DOHH2 (cell line): ENCODE measurements around the gene GALNS.
A peak's percentile ranks its signal among the peaks of the same experiment; 100 is the strongest.

Source experiments
- H3F3A ChIP-seq: fragments of 200-600 bp; sonication (generic), shearing (Covaris generic); 2 replicates; pipeline ENCODE4 v1.6.0; 2016; ENCODE audit warnings: antibody characterized with exemption, mild to moderate bottlenecking; ENCODE audit not compliant: control insufficient read depth, insufficient read depth
- H3K27ac ChIP-seq: fragments of 200-600 bp; sonication (generic); 2 replicates; pipeline ENCODE4 v1.5.1; 2014; ENCODE audit warnings: low read depth, mild to moderate bottlenecking, low read length, moderate library complexity
- H3K27me3 ChIP-seq: fragments of 200-600 bp; sonication (generic); 2 replicates; pipeline ENCODE4 v1.6.1; 2014; ENCODE audit warnings: mild to moderate bottlenecking, low read length, mixed read lengths; ENCODE audit not compliant: control insufficient read depth
- H3K36me3 ChIP-seq: fragments of 200-600 bp; sonication (generic); 2 replicates; pipeline ENCODE4 v1.6.1; 2014; ENCODE audit warnings: mild to moderate bottlenecking, low read length, moderate library complexity, mixed read lengths; ENCODE audit not compliant: control insufficient read depth
- H3K4me1 ChIP-seq: fragments of 200-600 bp; sonication (generic); 2 replicates; pipeline ENCODE4 v1.6.1; 2014; ENCODE audit warnings: mild to moderate bottlenecking, low read length, mixed read lengths; ENCODE audit not compliant: control insufficient read depth
- H3K4me2 ChIP-seq: fragments of 200-600 bp; sonication (generic); 2 replicates; pipeline ENCODE4 v1.6.0; 2014; ENCODE audit warnings: mild to moderate bottlenecking, low read length, moderate library complexity
- H3K4me3 ChIP-seq: fragments of 200-600 bp; sonication (generic); 2 replicates; pipeline ENCODE4 v1.5.1; 2014; ENCODE audit warnings: mild to moderate bottlenecking, low read length, mixed read lengths
- H3K79me2 ChIP-seq: fragments of 200-600 bp; sonication (generic); 2 replicates; pipeline ENCODE4 v1.6.1; 2014; ENCODE audit warnings: mild to moderate bottlenecking, low read length, mixed read lengths; ENCODE audit not compliant: control insufficient read depth
- H3K9me2 ChIP-seq: fragments of 200-600 bp; sonication (generic); replicated peaks from 2 replicates; pipeline ENCODE4 v1.6.1; 2014; ENCODE audit warnings: mild to moderate bottlenecking, low read length, mixed read lengths; ENCODE audit not compliant: control insufficient read depth
- H3K9me3 ChIP-seq: fragments of 200-600 bp; sonication (generic); 2 replicates; pipeline ENCODE4 v1.6.1; 2014; ENCODE audit warnings: antibody characterized with exemption, low read length, mixed read lengths; ENCODE audit not compliant: control insufficient read depth, insufficient read depth
- H4K20me1 ChIP-seq: fragments of 200-600 bp; sonication (generic); 2 replicates; pipeline ENCODE4 v1.6.0; 2014; ENCODE audit warnings: low read depth, mild to moderate bottlenecking, antibody characterized with exemption, low read length, moderate library complexity; ENCODE audit not compliant: control insufficient read depth, insufficient read depth
- EZH2phosphoT487 ChIP-seq: fragments of 200-600 bp; sonication (generic); IDR thresholded peaks from 2 replicates; pipeline ENCODE4 v1.6.1; 2017; ENCODE audit warnings: borderline replicate concordance, mild to moderate bottlenecking, antibody characterized with exemption, low read length, moderate library complexity, mixed read lengths
- TF ChIP-seq, protein P1 (sequence below): fragments of 200-600 bp; sonication (generic); IDR thresholded peaks from one replicate; pipeline ENCODE4 v1.5.1; 2014; ENCODE audit warnings: antibody characterized with exemption, mild to moderate bottlenecking, low read depth, low read length; ENCODE audit not compliant: poor library complexity, severe bottlenecking

Gene GALNS

DNA sequence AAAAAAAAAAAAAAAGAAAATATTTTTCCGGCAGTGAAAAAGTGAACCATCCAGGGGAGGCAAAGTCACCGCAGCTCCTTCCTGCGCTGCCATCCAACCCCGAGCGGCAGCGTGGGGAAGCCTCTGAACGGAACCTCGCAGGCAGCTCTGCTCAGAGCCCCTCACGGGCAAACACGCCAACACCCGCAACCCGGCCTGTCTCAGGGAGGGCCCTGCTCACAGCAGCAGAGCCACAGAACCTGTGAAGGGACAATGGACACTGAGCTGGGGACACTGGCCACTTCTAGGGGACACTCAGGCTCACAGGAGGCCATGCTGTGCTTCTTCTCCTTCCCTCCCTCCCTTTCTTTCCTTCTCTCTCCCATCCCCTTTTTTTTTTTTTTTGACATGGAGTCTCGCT lies 23.7 kb downstream of the GALNS start:
- H3K79me2 ChIP-seq, result no peaks in the 10 kb centered on the region
- peaks cover 12% of the 10 kb centered on the region for H3K4me1 ChIP-seq
- no peak overlapping the region for H3K4me3 ChIP-seq
- H3K9me2 ChIP-seq, result no peaks in the 10 kb centered on the region
- TF ChIP-seq, protein P1, sequence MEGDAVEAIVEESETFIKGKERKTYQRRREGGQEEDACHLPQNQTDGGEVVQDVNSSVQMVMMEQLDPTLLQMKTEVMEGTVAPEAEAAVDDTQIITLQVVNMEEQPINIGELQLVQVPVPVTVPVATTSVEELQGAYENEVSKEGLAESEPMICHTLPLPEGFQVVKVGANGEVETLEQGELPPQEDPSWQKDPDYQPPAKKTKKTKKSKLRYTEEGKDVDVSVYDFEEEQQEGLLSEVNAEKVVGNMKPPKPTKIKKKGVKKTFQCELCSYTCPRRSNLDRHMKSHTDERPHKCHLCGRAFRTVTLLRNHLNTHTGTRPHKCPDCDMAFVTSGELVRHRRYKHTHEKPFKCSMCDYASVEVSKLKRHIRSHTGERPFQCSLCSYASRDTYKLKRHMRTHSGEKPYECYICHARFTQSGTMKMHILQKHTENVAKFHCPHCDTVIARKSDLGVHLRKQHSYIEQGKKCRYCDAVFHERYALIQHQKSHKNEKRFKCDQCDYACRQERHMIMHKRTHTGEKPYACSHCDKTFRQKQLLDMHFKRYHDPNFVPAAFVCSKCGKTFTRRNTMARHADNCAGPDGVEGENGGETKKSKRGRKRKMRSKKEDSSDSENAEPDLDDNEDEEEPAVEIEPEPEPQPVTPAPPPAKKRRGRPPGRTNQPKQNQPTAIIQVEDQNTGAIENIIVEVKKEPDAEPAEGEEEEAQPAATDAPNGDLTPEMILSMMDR, result no peak
- TF ChIP-seq EZH2phosphoT487, result no peak
- no peaks in the 10 kb centered on the region for H3F3A ChIP-seq
- H3K36me3 ChIP-seq, result no peaks in the 10 kb centered on the region
- H3K9me3 ChIP-seq, result no peaks in the 10 kb centered on the region
- H4K20me1 ChIP-seq, result no peaks in the 10 kb centered on the region
- H3K4me2 ChIP-seq, result peak overlapping the region; percentile 34
- no peak overlapping the region for H3K27ac ChIP-seq
- H3K27me3 ChIP-seq, result no peaks in the 10 kb centered on the region

DNA sequence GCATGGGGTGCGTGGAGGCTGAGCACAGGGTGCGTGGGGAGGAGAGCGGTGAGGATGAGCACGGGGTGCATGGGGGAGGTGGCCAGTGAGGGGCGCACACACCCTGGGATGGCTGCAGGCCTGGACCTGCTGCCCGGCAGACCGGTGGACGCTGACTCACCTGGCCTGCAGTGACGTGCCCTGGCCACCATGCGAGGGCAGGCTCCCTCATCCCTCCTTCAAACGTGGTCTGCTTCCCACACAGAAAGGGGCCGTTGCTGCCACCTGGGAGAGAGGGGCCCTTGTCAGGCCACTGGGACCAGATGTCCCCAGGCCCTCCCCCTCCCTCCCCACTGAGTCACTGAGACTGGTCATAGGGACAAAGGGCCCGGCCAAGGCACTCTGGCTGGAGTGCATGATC lies 24.9 kb downstream of the GALNS start:
- no peak overlapping the region for H3K4me3 ChIP-seq
- no peaks in the 10 kb centered on the region for H3K9me2 ChIP-seq
- peaks cover 12% of the 10 kb centered on the region for H3K4me1 ChIP-seq
- no peaks in the 10 kb centered on the region for H4K20me1 ChIP-seq
- H3K27ac ChIP-seq, result no peak overlapping the region
- H3K79me2 ChIP-seq, result no peaks in the 10 kb centered on the region
- H3K4me2 ChIP-seq, result no peak overlapping the region
- no peaks in the 10 kb centered on the region for H3K27me3 ChIP-seq
- no peaks in the 10 kb centered on the region for H3F3A ChIP-seq
- no peak for TF ChIP-seq EZH2phosphoT487
- TF ChIP-seq, protein P1, result no peak
- H3K36me3 ChIP-seq, result no peaks in the 10 kb centered on the region
- no peaks in the 10 kb centered on the region for H3K9me3 ChIP-seq

DNA sequence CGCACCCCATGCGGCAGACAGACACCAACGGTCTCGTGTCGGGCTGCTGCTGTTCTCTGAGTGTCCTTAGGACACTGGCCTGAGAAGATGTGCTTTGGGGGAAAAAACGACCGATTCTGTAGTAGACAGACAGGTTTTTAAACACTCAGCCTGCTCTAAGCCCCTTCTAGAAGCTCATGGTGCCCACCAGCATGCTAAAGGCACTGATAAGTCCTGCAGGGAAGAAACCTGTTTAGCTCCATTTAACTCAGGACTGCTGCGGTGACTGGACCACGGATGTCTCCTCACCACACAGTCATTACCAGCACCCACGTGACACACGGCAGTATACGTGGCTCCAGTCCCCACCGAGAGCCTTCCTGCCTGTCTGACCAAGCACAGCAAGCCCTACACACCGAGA lies 26.0 kb downstream of the GALNS start:
- Histone ChIP-seq H3K4me2 (no peak overlapping the region), H3F3A (no peaks in the 10 kb centered on the region), H3K9me2 (no peaks in the 10 kb centered on the region), H3K4me1 (peaks cover 12% of the 10 kb centered on the region), H3K27ac (no peak overlapping the region), H3K27me3 (no peaks in the 10 kb centered on the region), H4K20me1 (no peaks in the 10 kb centered on the region), H3K4me3 (no peak overlapping the region), H3K9me3 (no peaks in the 10 kb centered on the region), H3K79me2 (no peaks in the 10 kb centered on the region), H3K36me3 (no peaks in the 10 kb centered on the region)
- TF ChIP-seq, protein P1, result no peak
- TF ChIP-seq EZH2phosphoT487, result no peak

DNA sequence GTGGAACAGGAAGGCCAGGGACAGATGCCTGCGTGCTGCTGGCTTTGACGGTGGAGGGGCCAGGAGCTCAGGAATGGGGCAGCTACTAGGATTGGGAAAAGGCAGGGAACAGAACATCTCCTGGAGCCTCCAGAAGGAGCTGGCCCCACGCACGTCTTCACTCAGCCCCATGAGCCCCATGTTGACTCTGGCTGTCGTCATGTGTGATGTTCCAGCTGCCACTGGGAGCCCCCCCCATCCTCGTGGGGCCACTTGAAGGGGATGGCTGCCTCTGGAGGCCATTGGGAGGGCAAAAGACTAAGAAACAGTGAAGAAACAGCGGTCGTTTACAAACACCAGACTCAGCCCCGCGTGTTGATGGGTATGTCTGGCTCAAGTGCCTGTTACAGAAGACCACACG lies 26.5 kb downstream of the GALNS start:
- Histone ChIP-seq H3K27ac (no peak overlapping the region), H3K9me2 (no peaks in the 10 kb centered on the region), H4K20me1 (no peaks in the 10 kb centered on the region), H3K4me1 (peaks cover 12% of the 10 kb centered on the region), H3K4me2 (no peak overlapping the region), H3K4me3 (no peak overlapping the region), H3F3A (no peaks in the 10 kb centered on the region), H3K9me3 (no peaks in the 10 kb centered on the region), H3K27me3 (no peaks in the 10 kb centered on the region), H3K36me3 (no peaks in the 10 kb centered on the region), H3K79me2 (no peaks in the 10 kb centered on the region)
- TF ChIP-seq, protein P1, result no peak
- no peak for TF ChIP-seq EZH2phosphoT487
